Inflammatory macrophage treated with lipopolysaccharide for 4 hours (primary cell): ENCODE results near the gene TMEM169.
"Not testable (repeated sequence)": the region's sequence is repeated elsewhere in the genome, so short reads cannot be mapped to it uniquely, and the experiment has no call there.

ENCODE experiments used
- DNase-seq: peaks from one replicate; pipeline ENCODE4 v3.0.0-alpha.2; 2020

Gene TMEM169

DNA sequence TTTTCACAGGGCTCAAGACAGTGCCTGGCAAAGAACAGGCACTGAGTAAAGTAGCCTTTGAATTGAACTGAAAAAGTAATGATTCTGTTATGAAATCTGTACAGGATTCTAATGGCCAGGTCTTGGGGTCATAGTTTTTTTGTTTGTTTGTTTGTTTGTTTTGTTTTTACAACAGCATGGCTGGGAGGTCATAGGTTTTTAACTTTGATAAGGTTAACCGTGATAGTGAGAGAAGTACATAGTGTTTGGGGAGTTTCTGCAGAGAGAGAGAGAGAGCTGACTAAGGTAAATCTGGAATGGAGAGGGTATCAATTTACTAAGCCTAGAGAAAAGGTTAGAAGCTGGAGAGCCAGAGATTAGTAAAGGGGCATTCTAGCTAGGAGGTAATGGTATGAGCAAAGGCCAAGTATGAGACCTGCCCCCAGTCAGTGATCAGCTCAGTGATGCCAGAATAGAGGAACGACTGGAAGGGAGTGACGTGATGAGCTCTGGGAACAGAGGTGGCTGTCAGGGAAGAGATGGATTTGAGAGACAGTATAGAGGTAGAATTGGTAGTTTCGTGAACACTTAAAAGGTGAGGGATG, 53.3 kb downstream of the TMEM169 start:
- no peak for DNase-seq

DNA sequence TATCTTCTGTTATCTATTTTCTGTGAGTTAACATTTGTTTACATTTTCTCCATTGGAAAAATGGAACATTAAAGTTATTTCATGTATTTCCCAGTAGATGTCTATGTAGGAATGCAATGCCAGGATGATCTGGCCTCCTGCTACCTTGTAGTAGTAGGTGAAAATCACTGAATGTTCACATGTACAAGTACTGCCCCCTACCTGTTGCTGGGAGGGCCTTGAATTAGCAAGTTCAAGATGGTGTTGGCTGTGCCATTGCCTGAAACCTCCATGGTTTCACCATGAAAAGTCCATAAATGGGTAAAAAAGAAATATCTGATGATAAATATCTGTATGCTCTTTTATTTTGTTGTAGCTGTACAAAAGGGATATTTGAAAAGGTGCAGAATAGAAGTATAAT, 58.2 kb downstream of the TMEM169 start:
- DNase-seq, result peak; percentile 11

DNA sequence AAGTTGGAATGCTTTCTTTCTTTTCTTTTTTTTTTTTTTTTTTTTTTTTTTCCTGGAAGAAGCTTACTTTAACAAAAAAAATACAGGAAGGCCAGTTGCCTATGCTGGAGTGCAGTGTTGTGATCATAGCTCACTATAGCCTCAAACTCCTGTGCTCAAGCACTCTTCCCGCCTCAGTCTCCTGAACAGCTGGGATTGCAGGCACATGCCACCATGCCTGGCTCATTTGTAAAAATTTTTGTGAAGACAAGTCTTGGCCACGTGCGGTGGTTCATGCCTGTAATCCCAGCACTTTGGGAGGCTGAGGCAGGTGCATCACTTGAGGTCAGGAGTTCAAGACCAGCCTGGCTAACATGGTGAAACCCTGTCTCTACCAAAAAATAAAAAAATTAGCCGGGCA, 59.8 kb downstream of the TMEM169 start:
- DNase-seq, result not testable (repeated sequence)

DNA sequence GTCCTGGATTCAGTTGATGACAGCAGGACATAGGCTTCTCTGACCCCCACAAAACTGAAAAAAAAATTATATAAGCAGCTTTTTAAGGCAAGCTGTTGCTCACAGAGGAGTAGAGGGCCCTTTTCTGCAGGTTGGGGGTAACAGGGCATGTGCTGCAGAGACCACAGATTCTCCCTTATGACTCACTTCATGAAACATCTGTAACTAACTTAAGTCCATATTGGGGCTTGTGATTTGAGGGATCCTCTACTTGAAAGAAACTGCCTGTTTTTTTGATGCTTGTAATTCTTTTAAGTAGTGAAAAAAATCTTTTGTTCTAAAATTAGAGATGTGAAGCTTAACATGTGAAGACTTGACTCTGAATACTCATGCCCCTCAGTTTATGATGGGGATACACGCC, 60.8 kb downstream of the TMEM169 start:
- DNase-seq, result no peak

DNA sequence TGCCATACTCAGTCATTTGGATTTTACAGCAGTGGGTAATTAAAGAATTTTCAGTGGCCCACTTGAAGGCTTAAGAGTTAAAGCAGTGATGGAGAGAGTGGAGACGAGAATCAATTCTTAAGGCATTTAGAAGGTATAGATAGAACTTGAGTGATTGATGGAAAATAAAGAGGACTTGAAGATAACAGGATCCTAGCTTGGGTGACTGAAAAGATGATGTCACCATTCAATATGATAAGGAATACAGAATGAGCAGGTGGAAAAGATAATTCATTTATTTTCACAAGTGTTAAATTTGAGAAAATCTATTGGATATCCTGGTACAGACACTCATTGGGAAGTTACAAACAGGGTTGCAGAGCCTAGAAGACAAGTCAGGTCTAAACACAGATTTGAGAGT, 62.7 kb downstream of the TMEM169 start:
- no peak for DNase-seq

DNA sequence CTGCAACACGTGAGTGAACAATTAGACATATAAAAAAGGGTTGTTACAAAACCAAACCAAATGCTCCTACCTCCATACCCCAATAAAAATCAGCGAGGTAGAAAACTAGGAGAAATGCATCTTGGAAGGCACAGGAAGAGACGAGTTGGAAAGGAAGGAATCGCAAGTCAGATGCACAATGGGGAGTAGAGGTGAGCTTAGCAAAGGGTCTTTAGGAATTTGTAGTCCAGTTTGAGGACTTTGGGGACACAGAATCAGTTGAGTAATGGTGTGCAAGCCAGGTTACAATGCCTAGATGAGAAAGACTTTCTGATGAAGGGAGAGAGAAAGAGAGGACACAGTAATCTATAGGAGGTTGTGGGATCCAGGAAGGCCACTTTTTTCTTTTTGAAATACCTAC, 63.1 kb downstream of the TMEM169 start:
- no peak for DNase-seq

DNA sequence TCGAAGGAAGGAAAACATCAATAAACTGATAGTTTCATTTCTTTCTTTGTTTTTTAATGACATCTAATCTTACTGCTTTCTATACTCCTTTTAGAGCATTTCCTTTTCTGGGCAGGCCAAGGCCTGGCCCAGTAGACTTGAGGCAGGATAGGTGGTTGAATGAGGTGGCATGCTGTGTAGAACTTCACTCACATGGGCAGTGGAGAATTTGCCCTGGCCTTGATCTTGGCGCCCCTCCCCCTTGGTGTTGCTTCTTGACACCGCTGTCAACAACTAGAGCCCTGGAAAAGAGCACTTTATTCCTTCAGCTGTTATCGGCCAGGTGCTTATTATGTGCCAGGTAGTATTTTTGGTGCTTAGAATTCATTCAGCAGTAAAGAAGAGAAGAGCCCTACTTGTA, 64.9 kb downstream of the TMEM169 start:
- DNase-seq, result no peak

DNA sequence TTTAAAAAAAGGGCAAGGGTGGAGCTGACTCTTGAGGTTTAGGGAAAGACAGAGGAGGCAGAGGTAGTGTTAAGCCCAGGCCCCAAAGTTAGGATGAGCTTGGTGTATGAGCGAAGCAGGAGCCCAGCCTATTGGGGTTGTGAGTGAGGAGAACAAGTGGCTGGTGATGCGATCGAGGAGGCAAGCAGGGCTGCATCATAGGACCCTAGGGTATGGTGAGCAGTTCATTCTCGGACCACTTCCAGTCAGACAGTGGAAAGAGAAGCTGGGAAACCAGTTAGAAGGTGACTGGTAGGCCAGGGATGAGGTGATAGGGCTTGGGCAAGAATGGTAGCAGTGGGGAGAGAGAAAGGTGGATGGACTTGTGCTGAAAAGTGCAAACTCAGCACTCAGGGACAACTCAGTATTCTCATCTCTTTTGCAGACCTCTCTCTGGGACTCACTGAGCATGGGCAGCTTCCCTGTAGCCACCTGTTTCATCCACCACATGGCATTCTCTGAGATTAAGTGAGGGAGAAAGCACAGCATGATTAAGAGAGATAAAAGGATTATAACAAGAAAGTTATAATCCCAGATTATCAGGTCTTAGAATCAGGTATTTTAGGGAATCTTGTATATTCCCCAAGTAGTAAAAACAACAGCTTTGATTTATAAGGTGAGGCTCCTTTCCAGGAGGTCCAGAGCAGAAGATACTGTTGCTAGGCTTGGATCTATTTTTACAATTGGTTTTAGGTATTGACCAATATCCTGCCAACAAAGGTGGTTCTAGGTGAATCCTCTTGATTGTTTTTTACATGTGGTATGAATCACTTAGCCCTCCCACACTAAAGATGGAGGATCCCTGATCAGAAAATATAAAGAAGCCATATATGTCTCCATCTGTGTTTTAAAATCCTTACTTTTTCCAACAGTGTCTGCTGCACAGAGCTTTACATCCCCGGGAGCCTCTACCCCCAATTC, 65.7 kb downstream of the TMEM169 start:
- no peak for DNase-seq

DNA sequence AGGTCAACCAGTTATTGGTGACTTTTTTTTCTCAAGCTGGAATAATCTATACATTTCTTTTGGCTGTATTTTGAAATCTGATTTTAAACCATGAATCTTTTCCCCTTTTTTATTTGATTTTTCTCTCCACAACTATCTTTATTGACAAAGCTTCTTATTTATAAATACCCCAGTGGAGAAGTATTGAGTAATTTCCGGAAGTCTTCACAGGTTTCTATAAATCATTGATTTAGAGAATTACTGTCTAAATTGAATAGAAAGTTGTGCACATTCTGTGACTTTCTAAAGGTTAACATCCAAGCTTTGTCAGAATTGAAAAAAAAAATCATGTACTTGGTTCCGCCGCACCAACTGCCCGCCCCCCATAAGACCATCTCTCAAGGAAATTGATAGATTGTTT, 67.3 kb downstream of the TMEM169 start:
- DNase-seq, result no peak

DNA sequence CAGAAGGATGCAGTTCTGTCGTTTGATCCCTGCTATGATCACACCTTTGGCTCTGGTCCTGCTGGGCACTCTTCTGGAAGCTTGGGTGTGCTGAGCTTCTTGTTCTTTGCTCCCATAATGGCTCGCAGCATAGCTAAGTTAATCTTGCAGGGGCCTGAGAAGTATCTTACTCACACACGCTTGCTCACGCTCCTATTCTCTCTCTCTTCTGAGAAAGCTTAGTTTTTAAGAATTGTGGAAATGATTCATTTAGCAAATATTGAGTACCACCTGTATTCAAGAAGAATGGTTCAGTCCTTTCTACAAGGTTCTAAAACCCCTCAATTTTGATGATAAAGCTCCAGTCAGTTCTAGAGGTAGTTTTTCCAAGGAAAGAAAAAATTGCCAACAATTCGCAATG, 68.0 kb downstream of the TMEM169 start:
- no peak for DNase-seq

DNA sequence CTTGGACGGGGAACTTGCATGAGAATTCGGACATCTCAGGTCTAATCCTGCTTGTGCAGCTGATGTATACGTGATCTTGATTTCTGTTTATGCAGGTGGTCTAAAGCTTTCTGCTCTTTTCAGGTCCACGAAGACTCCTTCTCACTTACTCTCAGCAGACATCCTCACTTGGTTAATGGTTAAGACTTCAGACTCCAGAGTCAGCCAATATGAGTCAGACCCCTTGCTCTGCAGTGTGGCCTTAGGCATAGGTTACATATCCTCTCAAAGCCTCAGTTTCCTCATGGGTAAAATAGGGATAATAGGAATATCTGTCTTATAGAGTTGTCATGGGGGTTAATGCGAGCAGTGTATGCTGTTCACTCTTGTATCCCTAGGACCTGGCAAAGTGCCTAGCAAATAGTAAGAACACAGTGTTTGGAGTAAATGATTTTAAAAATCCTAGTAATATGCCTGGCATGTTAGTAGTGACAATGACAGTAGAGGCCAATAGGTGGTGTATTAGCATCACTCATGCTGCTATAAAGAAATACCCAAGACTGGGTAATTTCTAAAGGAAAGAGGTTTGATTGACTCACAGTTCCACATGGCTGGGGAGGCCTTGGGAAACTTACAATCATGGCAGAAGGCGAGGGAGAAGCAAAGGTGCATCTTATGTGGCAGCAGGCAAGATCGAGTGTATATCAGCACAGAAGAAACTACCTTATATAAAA, 69.8 kb downstream of the TMEM169 start:
- no peak for DNase-seq
